ENCODE data around the gene SKIC8.

DNA sequence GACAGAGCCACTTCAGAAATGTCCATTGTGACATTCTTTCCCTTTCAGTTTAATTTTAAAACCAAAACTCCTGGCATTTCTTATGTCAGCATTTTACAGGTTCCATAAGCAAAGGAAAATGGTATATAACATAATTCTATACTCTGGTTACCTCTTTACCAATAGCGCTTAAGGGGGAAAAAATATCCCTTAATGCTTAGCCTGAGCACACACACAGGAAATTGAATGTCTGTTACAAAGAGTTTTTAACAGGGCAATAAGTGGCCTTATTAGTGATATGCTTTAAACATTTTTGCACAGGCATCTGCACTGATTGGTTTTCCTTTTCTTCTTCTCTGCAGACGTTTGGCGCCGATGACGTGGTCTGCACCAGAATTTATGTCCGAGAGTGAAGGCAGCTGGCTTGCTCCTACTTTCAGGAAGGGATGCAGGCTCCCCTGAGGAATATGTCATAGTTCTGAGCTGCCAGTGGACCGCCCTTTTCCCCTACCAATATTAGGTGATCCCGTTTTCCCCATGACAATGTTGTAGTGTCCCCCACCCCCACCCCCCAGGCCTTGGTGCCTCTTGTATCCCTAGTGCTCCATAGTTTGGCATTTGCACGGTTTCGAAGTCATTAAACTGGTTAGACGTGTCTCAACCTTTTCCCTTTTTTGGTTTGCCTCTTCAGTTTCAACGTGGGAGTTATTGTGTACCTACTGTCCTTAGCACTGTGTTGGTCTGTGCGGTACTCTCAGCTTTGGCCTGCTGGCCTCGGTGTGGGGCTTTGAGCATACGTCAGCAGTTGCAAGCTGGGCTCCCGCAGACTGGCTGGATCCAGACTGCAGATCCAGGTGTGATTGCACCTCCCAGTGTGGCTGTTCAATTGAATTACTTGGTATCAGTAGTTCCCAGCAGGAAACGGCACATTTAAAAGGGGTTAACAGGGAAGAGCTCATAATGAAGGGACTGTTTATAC lies 48.5 kb upstream of the SKIC8 start:
- TF ChIP-seq, protein P1, sequence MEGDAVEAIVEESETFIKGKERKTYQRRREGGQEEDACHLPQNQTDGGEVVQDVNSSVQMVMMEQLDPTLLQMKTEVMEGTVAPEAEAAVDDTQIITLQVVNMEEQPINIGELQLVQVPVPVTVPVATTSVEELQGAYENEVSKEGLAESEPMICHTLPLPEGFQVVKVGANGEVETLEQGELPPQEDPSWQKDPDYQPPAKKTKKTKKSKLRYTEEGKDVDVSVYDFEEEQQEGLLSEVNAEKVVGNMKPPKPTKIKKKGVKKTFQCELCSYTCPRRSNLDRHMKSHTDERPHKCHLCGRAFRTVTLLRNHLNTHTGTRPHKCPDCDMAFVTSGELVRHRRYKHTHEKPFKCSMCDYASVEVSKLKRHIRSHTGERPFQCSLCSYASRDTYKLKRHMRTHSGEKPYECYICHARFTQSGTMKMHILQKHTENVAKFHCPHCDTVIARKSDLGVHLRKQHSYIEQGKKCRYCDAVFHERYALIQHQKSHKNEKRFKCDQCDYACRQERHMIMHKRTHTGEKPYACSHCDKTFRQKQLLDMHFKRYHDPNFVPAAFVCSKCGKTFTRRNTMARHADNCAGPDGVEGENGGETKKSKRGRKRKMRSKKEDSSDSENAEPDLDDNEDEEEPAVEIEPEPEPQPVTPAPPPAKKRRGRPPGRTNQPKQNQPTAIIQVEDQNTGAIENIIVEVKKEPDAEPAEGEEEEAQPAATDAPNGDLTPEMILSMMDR (conservative IDR thresholded peaks at IDR 0.05; ENCODE audit: low read depth, low read length) = no peak
- TF ChIP-seq EZH2 (IDR thresholded peaks at IDR 0.05; ENCODE audit: borderline replicate concordance, low read depth, low read length, poor library complexity, severe bottlenecking) = no peak

Measured in A673 (cell line).